Caco-2 (cell line): ENCODE results near the gene TEKT2. TPM values are rescaled to one million over a fixed set of nuclear protein-coding genes. Genes with fewer than 3 reads are reported as not detected.

Experiments
- BruUV-seq: library from RNA; stranded (reverse); fragments of 400-500 nt; replicated peaks from 2 replicates; lab custom pipeline; 2021; lab: Mats Ljungman, UMichigan
- CTCF ChIA-PET: fragments of 300-600 bp; sonication (Branson Sonifier 250); formaldehyde crosslinking; loops from one replicate; lab custom pipeline; 2022; ENCODE audit warnings: antibody characterized with exemption; lab: Charles Lee
- POLR2A ChIA-PET: fragments of 300-600 bp; sonication (Branson Sonifier 250); formaldehyde crosslinking; loops from one replicate; lab custom pipeline; 2022; ENCODE audit warnings: antibody characterized with exemption; lab: Charles Lee
- DNase-seq, 2 experiments: peaks; one replicate each; pipeline versions ENCODE4 v3.0.0 to v3.0.0-alpha.2; 2020 to 2022
- H3K27me3 ChIP-seq: replicated peaks from 2 replicates; pipeline ENCODE4 v1.6.0; 2011; ENCODE audit warnings: low read length; ENCODE audit not compliant: control insufficient read depth, insufficient read depth
- H3K36me3 ChIP-seq: 2 replicates; pipeline ENCODE4 v1.5.1; 2011; ENCODE audit warnings: low read length; ENCODE audit not compliant: control insufficient read depth, insufficient read depth
- H3K4me1 ChIP-seq: fragments of 250-450 bp; sonication (Bioruptor Pico); 2 replicates; pipeline ENCODE4 v1.5.1; 2020; ENCODE audit warnings: mild to moderate bottlenecking
- H3K4me3 ChIP-seq: 2 replicates; pipeline ENCODE4 v1.5.1; 2011; ENCODE audit warnings: low read depth, mild to moderate bottlenecking, control low read depth, low read length
- H3K9me3 ChIP-seq: fragments of 250-450 bp; sonication (Bioruptor Pico); 2 replicates; pipeline ENCODE4 v1.5.1; 2020; ENCODE audit warnings: mild to moderate bottlenecking, moderate library complexity
- H3K27ac Mint-ChIP-seq: one replicate; pipeline ENCODE4 v1.8.0; 2022; ENCODE audit warnings: mixed read lengths; ENCODE audit not compliant: unreplicated experiment
- H3K27me3 Mint-ChIP-seq: one replicate; pipeline ENCODE4 v1.8.0; 2022; ENCODE audit warnings: mixed read lengths; ENCODE audit not compliant: insufficient read depth, unreplicated experiment
- H3K36me3 Mint-ChIP-seq: one replicate; pipeline ENCODE4 v1.8.0; 2022; ENCODE audit warnings: mild to moderate bottlenecking, mixed read lengths; ENCODE audit not compliant: insufficient read depth, unreplicated experiment
- H3K4me1 Mint-ChIP-seq: one replicate; pipeline ENCODE4 v1.8.0; 2022; ENCODE audit warnings: low read depth, mixed read lengths; ENCODE audit not compliant: unreplicated experiment
- H3K4me3 Mint-ChIP-seq: one replicate; pipeline ENCODE4 v1.8.0; 2022; ENCODE audit warnings: mild to moderate bottlenecking, moderate library complexity, mixed read lengths; ENCODE audit not compliant: unreplicated experiment
- H3K9me3 Mint-ChIP-seq: one replicate; pipeline ENCODE4 v1.8.0; 2022; ENCODE audit warnings: mixed read lengths; ENCODE audit not compliant: unreplicated experiment
- intact Hi-C: fragments of 100-400 bp; cut with micrococcal nuclease; formaldehyde crosslinking; loops from one replicate; pipeline ENCODE4 v1.10.0; 2022; ENCODE audit not compliant: unreplicated experiment
- total RNA-seq: library from RNA; stranded (reverse); gene quantifications from 2 replicates; pipeline ENCODE4 v1.2.3, GENCODE V29; 2022
- TF ChIP-seq, protein P1 (sequence below), 2 experiments: fragments of 200-600 bp in 1 of 2; IDR thresholded peaks; 1 replicate in 1 of 2; 2 replicates in 1 of 2; pipeline versions ENCODE4 v1.5.1 to v1.8.0; 2011 to 2022; ENCODE audit warnings: antibody characterized with exemption in 1 of 2, control low read depth in 1 of 2, inconsistent platforms in 1 of 2, low read depth in 1 of 2, low read length in 1 of 2, mild to moderate bottlenecking in 1 of 2, moderate library complexity in 1 of 2; ENCODE audit not compliant: insufficient read depth in 1 of 2, severe bottlenecking in 1 of 2, unreplicated experiment in 1 of 2

Gene TEKT2
- total RNA-seq, 1 experiment from 2014 or later, result not detected

GRCh38 chr1:36083219-36083618, 675 bp upstream of the TEKT2 start:
- ChIA-PET CTCF (no interaction called here), POLR2A (interaction anchor here (0.6 kb wide), 1 partner anchor 179 kb away, joined by 6 read pairs; no protein-coding TSS in a partner anchor)
- no peak overlapping the region for H3K27ac Mint-ChIP-seq
- no peak overlapping the region for H3K4me3 ChIP-seq
- H3K4me1 ChIP-seq, result 0 out of 2 replicates have a peak, but pooled peaks cover 6% of the 10 kb centered on the region
- intact Hi-C loops, result no loop called here
- H3K27me3 ChIP-seq, result no peaks in the 10 kb centered on the region
- peaks cover 5% of the 10 kb centered on the region for H3K36me3 Mint-ChIP-seq
- H3K27me3 Mint-ChIP-seq, result no peaks in the 10 kb centered on the region
- no peaks in the 10 kb centered on the region for H3K36me3 ChIP-seq
- H3K9me3 ChIP-seq, result no peaks in the 10 kb centered on the region
- TF ChIP-seq, protein P1, sequence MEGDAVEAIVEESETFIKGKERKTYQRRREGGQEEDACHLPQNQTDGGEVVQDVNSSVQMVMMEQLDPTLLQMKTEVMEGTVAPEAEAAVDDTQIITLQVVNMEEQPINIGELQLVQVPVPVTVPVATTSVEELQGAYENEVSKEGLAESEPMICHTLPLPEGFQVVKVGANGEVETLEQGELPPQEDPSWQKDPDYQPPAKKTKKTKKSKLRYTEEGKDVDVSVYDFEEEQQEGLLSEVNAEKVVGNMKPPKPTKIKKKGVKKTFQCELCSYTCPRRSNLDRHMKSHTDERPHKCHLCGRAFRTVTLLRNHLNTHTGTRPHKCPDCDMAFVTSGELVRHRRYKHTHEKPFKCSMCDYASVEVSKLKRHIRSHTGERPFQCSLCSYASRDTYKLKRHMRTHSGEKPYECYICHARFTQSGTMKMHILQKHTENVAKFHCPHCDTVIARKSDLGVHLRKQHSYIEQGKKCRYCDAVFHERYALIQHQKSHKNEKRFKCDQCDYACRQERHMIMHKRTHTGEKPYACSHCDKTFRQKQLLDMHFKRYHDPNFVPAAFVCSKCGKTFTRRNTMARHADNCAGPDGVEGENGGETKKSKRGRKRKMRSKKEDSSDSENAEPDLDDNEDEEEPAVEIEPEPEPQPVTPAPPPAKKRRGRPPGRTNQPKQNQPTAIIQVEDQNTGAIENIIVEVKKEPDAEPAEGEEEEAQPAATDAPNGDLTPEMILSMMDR (IDR thresholded peaks at IDR 0.05; ENCODE audit: insufficient read depth in 1 of 2, low read depth in 1 of 2, low read length in 1 of 2, severe bottlenecking in 1 of 2, unreplicated experiment in 1 of 2), result no peak
- BruUV-seq, result no TSS peak
- H3K9me3 Mint-ChIP-seq, result no peaks in the 10 kb centered on the region
- no peak overlapping the region for H3K4me3 Mint-ChIP-seq
- no peaks in the 10 kb centered on the region for H3K4me1 Mint-ChIP-seq
- DNase-seq, result no peak

DNA sequence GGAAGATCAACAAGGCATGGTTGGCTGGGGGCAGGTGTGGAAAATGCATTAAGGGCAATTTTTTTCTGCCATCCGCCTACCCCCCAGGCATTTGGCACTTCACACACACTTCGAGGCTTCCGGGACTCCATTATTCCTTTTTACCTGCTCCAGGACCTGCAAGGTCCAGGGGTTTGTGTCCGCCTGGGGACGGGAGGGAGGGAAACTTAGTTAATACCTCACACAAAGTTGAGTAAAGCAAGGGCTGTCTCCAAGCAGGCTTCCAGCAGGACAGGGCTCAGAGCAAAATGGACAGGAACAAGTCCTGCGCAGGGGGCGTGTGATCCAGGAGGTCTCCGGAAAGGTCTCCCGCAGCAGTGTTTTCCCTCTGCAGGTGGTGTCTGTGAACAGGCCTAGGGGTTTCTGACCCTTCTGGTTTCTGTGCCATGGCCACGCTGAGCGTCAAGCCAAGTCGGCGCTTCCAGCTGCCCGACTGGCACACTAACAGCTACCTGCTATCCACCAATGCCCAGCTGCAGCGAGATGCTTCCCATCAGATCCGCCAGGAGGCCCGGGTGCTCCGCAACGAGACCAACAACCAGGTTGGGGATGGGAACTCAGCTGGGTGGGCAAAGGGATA, 712 bp downstream of the TEKT2 start:
- H3K4me3 Mint-ChIP-seq, result no peak overlapping the region
- no TSS peak for BruUV-seq
- TF ChIP-seq, protein P1 (IDR thresholded peaks at IDR 0.05; ENCODE audit: insufficient read depth in 1 of 2, low read depth in 1 of 2, low read length in 1 of 2, severe bottlenecking in 1 of 2, unreplicated experiment in 1 of 2), result no peak
- POLR2A ChIA-PET, result interaction anchor here (0.6 kb wide), 1 partner anchor 154 kb away, joined by 3 read pairs; no protein-coding TSS in a partner anchor
- Histone ChIP-seq H3K27me3 (no peaks in the 10 kb centered on the region), H3K36me3 (no peaks in the 10 kb centered on the region), H3K4me3 (no peak overlapping the region), H3K9me3 (no peaks in the 10 kb centered on the region), H3K4me1 (0 out of 2 replicates have a peak, but pooled peaks cover 6% of the 10 kb centered on the region)
- intact Hi-C loops, result no loop called here
- CTCF ChIA-PET, result interaction anchor here (0.6 kb wide), 1 partner anchor 108 kb away, joined by 7 read pairs; no protein-coding TSS in a partner anchor
- H3K27me3 Mint-ChIP-seq, result no peaks in the 10 kb centered on the region
- no peak for DNase-seq
- no peak overlapping the region for H3K27ac Mint-ChIP-seq
- H3K36me3 Mint-ChIP-seq, result peaks cover 14% of the 10 kb centered on the region
- no peaks in the 10 kb centered on the region for H3K4me1 Mint-ChIP-seq
- H3K9me3 Mint-ChIP-seq, result no peaks in the 10 kb centered on the region

GRCh38 chr1:36085126-36085525, 1.2 kb downstream of the TEKT2 start:
- Histone ChIP-seq H3K36me3 (no peaks in the 10 kb centered on the region), H3K4me3 (no peak overlapping the region), H3K4me1 (0 out of 2 replicates have a peak, but pooled peaks cover 6% of the 10 kb centered on the region), H3K27me3 (no peaks in the 10 kb centered on the region), H3K9me3 (no peaks in the 10 kb centered on the region)
- H3K27ac Mint-ChIP-seq, result no peak overlapping the region
- CTCF ChIA-PET, result interaction anchor here (0.5 to 0.6 kb wide), 2 partner anchors 107 to 397 kb away, joined by 3 to 7 read pairs; partner anchors contain the start of gene CSF3R
- TF ChIP-seq, protein P1 (IDR thresholded peaks at IDR 0.05; ENCODE audit: insufficient read depth in 1 of 2, low read depth in 1 of 2, low read length in 1 of 2, severe bottlenecking in 1 of 2, unreplicated experiment in 1 of 2), result no peak
- no peaks in the 10 kb centered on the region for H3K4me1 Mint-ChIP-seq
- no peaks in the 10 kb centered on the region for H3K27me3 Mint-ChIP-seq
- peaks cover 17% of the 10 kb centered on the region for H3K36me3 Mint-ChIP-seq
- no peak overlapping the region for H3K4me3 Mint-ChIP-seq
- H3K9me3 Mint-ChIP-seq, result no peaks in the 10 kb centered on the region
- POLR2A ChIA-PET, result interaction anchor here (0.6 kb wide), 1 partner anchor 155 kb away, joined by 3 read pairs; no protein-coding TSS in a partner anchor
- DNase-seq, result no peak
- no TSS peak for BruUV-seq
- intact Hi-C loops, result no loop called here
